Measurements from ENCODE around the gene HADHA. TPM values are rescaled to one million over a fixed set of nuclear protein-coding genes. Genes with fewer than 3 reads are reported as not detected.

Gene HADHA
- total RNA-seq, 1 experiment from 2014 or later: 112 TPM

DNA sequence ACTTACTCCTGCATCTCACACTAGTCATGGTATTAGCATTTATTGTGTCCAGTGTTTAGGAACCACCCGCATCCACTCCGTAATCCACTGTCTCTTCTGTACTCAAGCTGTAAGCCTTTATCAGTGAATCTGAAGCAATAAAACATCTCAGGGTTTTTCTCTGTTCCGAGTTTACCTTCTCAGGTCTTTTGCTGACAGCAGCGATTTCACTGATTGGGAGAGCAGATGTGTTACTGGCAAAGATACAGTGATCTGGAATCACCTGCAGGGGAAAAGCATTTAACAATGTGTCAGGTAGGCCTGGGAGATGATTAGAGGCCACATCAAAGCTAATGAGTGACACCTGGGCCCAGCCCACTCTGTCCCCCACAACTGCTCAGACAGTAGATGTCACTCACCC lies 46.9 kb downstream of the HADHA start:
- H3K9me3 Mint-ChIP-seq: no peaks in the 10 kb centered on the region
- no peaks in the 10 kb centered on the region for H3K4me1 ChIP-seq (ENCODE audit: insufficient read depth, low read length)
- H4K5ac ChIP-seq (ENCODE audit: insufficient read length, low read depth, low read length): no peak overlapping the region
- H3K23ac ChIP-seq (ENCODE audit: insufficient read length, low read depth, low read length): no peak overlapping the region
- WGBS (ENCODE audit: extremely low coverage, insufficient read length, low lambda C conversion rate): no CpG with 5 or more reads among the region's 4 CpGs
- no peaks in the 10 kb centered on the region for H3K79me1 ChIP-seq (ENCODE audit: insufficient read depth, low read depth, low read length, poor library complexity, severe bottlenecking)
- H3K18ac ChIP-seq (ENCODE audit: insufficient read length, low read depth, low read length): no peak overlapping the region
- H3K4me2 ChIP-seq (ENCODE audit: insufficient read depth, insufficient read length, low read length): no peak overlapping the region
- no peaks in the 10 kb centered on the region for H3K27me3 ChIP-seq (ENCODE audit: insufficient read depth, low read length)
- H3K79me2 ChIP-seq (ENCODE audit: insufficient read depth, low read length): no peaks in the 10 kb centered on the region
- no peak overlapping the region for H3T11ph ChIP-seq (ENCODE audit: low read length)
- H3K36me3 Mint-ChIP-seq (ENCODE audit: insufficient read depth in 1 of 3, low read depth in 3 of 3): peaks cover 21 to 84% (median 74%) of the 10 kb centered on the region in 3 experiments; a peak in 6 of 7 replicates
- no peak overlapping the region for H2BK15ac ChIP-seq (ENCODE audit: low read depth, low read length)
- H3K9ac ChIP-seq (ENCODE audit: extremely low read depth, insufficient read length, low read length): no peak overlapping the region
- no peak for DNase-seq
- H3K56ac ChIP-seq (ENCODE audit: insufficient read length, low read depth, low read length): no peak overlapping the region
- H2BK12ac ChIP-seq (ENCODE audit: insufficient read length, low read depth, low read length): no peak overlapping the region
- no peaks in the 10 kb centered on the region for H3K4me1 Mint-ChIP-seq
- H2BK120ac ChIP-seq (ENCODE audit: low read depth, low read length, poor library complexity, severe bottlenecking): no peak overlapping the region
- no peaks in the 10 kb centered on the region for H4K20me1 ChIP-seq (ENCODE audit: control insufficient read depth, insufficient read depth, insufficient read length)
- no peak overlapping the region for H4K8ac ChIP-seq (replicated peaks; ENCODE audit: insufficient read length, low read depth, low read length)
- H3K9me3 ChIP-seq (ENCODE audit: control insufficient read depth, low read depth, low read length): no peaks in the 10 kb centered on the region
- no peak overlapping the region for H2AK5ac ChIP-seq (ENCODE audit: insufficient read length, low read length)
- H3K23me2 ChIP-seq (ENCODE audit: insufficient read length, low read depth, low read length, poor library complexity, severe bottlenecking): no peaks in the 10 kb centered on the region
- no peaks in the 10 kb centered on the region for H3K27me3 Mint-ChIP-seq (ENCODE audit: low read depth)
- H3K14ac ChIP-seq (ENCODE audit: insufficient read depth, low read length): no peak overlapping the region
- H2AFZ ChIP-seq (ENCODE audit: low read length): no peak overlapping the region
- no peak overlapping the region for H3K4ac ChIP-seq (ENCODE audit: low read depth, low read length)
- no peak overlapping the region for H2BK20ac ChIP-seq (ENCODE audit: low read depth, low read length, poor library complexity, severe bottlenecking)
- TF ChIP-seq, protein P1, sequence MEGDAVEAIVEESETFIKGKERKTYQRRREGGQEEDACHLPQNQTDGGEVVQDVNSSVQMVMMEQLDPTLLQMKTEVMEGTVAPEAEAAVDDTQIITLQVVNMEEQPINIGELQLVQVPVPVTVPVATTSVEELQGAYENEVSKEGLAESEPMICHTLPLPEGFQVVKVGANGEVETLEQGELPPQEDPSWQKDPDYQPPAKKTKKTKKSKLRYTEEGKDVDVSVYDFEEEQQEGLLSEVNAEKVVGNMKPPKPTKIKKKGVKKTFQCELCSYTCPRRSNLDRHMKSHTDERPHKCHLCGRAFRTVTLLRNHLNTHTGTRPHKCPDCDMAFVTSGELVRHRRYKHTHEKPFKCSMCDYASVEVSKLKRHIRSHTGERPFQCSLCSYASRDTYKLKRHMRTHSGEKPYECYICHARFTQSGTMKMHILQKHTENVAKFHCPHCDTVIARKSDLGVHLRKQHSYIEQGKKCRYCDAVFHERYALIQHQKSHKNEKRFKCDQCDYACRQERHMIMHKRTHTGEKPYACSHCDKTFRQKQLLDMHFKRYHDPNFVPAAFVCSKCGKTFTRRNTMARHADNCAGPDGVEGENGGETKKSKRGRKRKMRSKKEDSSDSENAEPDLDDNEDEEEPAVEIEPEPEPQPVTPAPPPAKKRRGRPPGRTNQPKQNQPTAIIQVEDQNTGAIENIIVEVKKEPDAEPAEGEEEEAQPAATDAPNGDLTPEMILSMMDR (conservative IDR thresholded peaks at IDR 0.05): no peak
- no peak overlapping the region for H3K27ac Mint-ChIP-seq
- no peak overlapping the region for H2BK5ac ChIP-seq (ENCODE audit: insufficient read length, low read length)
- no peak overlapping the region for H3K27ac ChIP-seq (ENCODE audit: insufficient read length, low read depth, low read length)
- no peak overlapping the region for H3K4me3 Mint-ChIP-seq
- H4K91ac ChIP-seq (ENCODE audit: insufficient read length, low read depth, low read length): no peak overlapping the region

All from H9 (cell line).